CD4-positive, alpha-beta T cell treated with Interleukin-4 for 1 hour (primary cell): ENCODE measurements around the gene SLC6A7.
A peak's percentile ranks its signal among the peaks of the same experiment; 100 is the strongest.

Experiments
- DNase-seq, 2 donors: peaks; one replicate each; pipeline ENCODE4 v3.0.0-alpha.2; 2020 to 2022

SLC6A7 gene

GRCh38 chr5:150156027-150156368 lies 33.9 kb upstream of the SLC6A7 start:
- DNase-seq: no peak

DNA sequence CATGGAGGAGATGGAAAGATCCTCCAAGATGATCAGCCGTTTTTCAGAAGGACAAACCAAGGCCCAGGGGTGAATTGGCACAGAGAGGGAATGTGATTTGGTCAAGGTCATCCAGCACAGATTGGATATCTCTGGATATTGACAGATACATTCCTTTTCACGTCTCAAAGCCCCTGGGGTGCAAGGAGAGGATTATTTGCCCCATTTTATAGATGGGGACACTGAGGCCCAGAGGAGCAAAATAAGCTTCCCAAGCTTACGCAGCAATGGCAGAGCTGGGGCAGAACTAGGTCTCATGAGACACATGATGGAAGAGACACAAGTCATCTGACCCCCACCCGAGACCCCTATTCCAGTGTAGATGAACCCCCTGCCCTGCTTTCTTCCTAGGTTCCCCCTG lies 33.3 kb upstream of the SLC6A7 start:
- DNase-seq: no peak

DNA sequence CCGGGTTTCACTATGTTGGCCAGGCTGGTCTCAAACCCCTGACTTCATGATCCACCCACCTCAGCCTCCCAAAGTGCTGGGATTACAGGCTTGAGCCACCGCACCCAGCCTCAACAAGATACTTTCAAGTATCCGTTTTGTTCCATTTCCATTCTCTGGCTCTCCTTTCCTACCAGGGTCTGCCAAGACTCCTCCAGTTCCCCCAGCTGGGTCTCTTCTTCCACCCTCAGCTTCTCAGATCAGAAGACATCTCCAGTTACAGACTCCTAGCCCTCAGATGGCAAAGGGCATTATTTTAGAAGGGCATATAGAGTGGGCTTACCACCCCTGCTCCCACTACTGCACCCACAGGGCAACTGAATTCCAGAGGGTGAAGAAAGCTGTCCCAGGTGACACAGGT lies 32.7 kb upstream of the SLC6A7 start:
- no peak for DNase-seq

DNA sequence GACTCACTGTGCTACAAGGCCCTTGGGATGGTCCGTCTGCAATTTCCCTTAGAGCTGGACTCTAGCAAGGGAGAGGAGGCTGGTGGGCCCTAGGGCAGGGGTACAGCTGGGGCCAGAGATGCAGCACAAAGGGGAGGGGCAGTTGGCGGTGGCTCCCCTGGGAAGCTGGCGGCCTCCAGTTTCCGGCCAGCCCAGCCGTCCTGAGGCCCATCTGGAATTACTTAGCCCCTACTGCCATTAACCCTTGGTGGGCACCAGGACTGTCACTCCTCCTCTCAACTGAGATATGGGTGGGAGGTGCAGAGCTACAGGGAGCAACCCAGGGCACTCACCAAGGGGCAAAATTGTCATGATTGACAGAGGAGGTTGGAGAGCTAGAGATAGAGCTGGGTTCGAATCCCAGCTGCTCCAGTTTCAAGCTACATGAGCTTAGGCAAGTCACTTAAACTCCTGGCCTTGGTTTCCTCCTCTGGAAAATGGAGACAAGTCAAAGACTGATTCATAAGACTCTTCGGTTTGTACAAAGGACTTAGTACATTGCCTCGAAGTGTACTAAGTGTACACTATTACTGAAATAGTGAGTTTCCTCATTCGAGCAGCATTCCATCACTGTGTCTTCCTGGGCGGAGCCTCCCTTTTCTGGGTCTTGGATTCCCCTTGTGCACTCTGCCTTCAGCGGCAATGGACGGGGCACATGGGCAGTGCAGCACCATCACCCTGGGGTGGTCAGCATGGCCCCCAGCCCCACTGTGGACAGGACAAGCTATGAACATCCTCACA lies 31.5 kb upstream of the SLC6A7 start:
- no peak for DNase-seq

DNA sequence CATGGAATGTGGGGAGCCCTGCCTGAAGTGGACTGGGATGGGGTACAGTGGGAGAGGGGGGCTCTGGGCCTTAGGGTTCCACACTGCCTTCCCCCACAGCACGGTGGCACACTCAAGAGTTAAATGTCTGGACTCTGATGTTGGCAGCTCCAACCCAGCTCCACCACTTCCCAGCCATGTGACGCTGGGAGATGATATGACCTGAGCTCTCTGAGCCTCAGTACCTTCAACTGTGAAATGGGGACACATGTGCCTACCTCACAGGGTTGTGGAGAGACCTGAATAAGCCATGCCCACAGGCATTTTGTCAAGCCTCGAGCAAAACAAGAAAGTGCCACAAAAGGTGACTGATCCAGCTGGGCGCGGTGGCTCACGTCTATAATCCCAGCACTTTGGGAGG lies 30.8 kb upstream of the SLC6A7 start:
- DNase-seq: no peak

DNA sequence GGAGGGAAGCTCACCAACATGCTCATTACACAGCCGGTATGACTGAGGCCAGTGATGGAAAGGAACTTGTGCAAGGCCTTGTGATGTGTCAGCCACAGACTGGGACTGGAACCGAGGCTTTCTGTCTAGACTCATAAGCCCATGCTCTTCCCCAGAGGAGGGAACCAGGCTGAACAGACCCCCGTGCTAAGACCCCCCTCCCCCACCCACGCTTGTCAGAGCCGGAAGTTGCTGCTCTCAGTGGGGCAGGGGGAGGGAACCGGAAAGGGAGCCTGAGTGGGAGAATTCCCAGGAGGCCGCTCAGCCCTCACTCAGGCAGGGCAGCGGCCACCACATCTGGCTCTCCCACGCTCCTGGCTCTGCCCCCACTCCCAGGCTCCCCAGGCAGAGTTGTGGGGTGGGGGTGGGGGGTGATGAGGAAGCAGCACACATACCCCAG lies 30.1 kb upstream of the SLC6A7 start:
- DNase-seq: no peak

DNA sequence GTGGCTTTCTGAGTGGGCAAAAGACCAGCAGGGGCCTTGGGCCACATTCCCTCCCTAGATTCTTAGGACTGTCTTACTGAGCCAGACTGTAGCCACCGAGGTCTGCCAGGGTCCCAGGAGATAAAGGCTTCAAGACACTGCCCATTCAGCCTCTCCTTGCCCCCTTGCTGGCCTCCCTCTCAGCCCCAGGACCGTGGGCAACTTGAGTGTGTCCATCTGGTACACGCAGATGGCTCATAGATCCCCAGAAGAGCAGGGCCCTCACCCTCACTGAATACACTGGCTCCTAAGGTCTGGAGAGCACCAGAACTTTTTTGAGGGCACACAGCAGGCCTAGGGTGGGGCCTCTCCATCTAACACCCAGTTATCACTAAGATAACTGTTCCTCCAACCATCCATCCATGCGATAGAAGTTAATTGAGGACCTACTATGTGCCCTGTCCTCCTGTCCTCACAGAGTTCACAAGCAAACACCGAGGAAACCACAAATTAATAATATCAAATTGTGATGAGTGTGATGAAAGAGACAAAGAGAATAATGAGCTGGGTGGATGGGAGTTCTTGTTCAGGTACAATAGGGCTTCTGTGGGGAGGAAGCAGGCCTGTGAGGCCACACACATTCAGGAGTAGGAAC lies 29.3 kb upstream of the SLC6A7 start:
- DNase-seq: no peak

GRCh38 chr5:150161242-150162141 lies 28.4 kb upstream of the SLC6A7 start:
- DNase-seq: peak; percentile 60 to 65

DNA sequence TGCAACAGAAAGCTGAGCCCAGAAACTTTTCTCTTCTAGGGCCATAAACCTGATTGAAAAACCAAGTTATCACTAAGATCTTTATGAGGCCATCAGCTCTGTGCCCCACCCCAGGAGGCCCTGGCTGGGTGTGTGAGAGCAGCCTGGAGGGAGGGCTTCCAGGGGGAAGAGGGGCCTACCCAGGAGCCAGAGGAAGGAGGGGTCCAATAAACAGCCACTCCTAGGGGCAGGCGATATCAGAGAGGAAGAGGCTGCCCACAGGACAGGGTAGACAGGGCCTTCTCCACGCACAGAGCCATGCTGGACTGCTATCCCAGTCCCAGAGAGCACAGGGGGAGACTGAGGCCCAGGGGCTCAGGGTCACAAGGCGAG lies 27.7 kb upstream of the SLC6A7 start:
- DNase-seq: no peak

DNA sequence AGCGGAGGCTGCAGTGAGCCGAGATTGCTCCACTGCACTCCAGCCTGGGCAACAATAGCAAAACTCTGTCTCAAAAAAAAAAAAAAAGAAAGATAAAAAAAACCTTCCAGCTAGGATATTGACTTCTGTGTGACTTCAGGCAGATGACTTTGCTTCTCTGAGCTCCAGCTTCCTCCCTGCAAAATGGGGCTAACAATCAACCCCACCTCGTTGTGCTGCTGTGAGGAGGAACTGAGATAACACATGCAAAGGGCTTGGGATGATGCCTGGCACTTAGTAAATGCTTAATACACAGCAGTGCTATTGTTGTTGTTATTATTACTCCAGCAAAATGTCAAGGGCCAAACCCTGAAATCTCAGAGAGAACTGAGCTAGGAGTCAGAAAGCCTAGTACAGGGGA lies 26.8 kb upstream of the SLC6A7 start:
- DNase-seq: no peak

DNA sequence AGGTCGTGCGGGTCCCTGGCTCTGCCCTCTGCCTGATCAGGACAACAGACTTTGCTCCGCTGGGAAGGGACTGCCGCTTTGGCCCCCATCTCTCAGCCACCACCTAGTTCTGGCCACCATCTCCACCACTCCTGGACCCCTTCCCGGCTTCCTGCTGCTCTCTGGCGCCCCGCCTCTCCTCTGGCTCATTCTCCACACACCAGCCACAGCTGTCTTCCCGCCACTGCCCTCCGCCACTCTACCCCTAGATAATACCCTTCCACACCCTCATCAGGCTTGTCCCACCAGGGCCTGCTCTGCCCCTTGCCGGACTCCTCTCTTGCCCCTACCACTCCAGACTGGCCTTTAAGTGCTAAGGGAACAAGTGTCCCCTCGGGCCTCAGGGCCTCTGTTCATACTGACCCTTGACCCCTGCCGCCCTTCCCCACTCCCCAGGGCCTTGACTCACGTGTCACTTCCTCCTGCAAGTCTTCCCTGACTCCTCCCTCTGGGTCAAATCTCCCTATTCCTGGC lies 26.3 kb upstream of the SLC6A7 start:
- no peak for DNase-seq

DNA sequence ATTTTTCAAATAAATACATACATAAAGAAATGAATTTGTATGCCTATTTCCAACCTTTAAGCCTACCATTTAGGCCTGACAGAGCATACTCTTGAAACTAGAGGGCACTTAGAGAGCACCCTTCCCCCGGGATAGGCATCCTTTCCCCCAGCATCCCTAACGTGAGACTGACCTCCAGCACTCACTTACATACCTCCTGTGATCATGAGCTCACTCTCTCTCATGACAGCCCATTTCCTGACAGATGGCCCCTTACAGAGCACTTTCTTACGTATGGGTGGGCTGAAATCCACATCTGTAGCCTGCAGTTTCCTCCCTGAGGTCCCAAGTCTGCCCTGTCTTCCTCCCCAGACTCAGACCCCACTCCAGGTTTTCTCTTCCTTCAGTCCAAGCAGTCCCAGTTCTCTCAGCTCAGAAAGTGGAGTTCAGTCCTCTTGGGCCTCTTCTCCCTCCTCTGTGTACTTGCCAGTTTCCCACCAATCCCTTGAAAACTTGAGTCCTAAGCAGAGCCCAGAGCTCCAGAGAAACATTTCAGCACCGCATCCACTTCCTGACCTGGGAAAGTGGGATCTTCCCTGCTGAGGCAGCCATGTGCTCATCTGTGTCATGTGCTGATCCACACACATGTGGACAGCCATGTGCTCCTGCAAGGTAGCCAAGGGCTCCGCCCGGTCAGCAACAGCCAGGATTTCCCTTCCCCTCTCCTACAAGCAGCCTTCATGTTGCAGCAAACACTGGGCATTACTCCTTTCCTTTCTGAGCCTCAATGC lies 25.5 kb upstream of the SLC6A7 start:
- no peak for DNase-seq

- DNase-seq: no peak
Observed at GRCh38 chr5:150166037-150166649, 23.7 kb upstream of the SLC6A7 start.

DNA sequence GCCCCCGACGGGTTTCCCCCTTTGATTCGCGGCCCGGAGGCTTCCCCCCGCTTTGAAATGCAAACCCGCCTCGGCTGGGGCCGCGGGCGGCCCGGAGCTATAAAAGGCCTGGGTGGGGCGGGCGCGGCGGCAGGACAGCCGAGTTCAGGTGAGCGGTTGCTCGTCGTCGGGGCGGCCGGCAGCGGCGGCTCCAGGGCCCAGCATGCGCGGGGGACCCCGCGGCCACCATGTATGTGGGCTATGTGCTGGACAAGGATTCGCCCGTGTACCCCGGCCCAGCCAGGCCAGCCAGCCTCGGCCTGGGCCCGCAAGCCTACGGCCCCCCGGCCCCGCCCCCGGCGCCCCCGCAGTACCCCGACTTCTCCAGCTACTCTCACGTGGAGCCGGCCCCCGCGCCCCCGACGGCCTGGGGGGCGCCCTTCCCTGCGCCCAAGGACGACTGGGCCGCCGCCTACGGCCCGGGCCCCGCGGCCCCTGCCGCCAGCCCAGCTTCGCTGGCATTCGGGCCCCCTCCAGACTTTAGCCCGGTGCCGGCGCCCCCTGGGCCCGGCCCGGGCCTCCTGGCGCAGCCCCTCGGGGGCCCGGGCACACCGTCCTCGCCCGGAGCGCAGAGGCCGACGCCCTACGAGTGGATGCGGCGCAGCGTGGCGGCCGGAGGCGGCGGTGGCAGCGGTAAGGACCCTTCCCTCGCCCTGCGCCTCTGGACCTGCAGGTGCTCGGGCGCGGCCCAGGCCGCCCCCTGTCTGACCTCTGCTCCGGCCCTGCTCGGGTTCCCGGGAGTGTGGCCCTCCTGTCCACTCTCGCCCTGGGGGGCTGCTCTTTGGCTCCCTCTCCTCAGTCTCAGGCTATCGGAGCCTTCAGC lies 23.0 kb upstream of the SLC6A7 start, which contains the start of gene CDX1:
TSS of gene CDX1 (plus strand) at position 129 of the 862 bp plus-strand sequence. CDS start at position 228, 99 bp downstream.
- no peak for DNase-seq

GRCh38 chr5:150167512-150167850 lies 22.4 kb upstream of the SLC6A7 start:
- no peak for DNase-seq

GRCh38 chr5:150167908-150168307 lies 22.0 kb upstream of the SLC6A7 start:
- DNase-seq: no peak

- no peak for DNase-seq
Observed at GRCh38 chr5:150168864-150169263, 21.0 kb upstream of the SLC6A7 start.

- no peak for DNase-seq
Observed at GRCh38 chr5:150172145-150172544, 17.7 kb upstream of the SLC6A7 start.

DNA sequence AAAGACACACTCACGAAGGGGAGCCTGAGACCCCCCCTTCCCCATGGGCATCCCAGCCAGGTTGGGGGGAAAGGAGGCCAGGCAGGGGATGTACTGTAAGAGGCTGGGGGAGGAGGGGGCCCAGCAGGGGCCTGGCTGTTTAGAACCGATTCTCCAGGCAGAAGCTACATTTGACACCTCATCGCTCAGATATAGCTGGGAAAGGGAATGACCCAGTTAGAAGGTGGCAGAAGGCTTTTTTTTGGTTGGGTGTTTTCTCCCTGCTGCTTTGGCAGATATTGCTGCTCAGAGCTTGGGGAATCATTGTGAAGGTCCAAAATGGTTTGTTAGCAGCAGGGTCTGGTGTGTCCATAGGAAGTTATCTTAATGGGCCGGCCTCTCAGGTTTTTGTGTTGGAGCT lies 17.3 kb upstream of the SLC6A7 start:
- no peak for DNase-seq

DNA sequence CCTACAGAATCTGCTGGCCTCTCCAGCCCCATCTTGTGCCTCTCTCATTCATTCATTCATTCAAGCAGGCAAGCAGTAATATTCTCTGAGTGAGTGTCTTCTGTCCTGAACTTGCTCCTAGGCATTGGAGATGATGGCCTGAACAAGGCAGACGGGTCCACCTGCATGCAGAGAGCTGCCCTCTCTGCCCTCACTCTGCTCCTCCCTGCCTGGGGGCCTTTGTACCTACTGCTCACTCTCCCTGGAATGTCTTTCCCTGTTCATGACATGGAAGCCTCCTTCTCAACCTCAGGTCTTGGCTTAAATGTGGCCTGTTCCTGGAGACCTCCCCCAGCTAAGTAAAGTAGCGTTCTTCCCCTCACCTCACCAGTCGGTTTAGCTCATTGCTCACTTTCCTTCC lies 16.7 kb upstream of the SLC6A7 start:
- no peak for DNase-seq

DNA sequence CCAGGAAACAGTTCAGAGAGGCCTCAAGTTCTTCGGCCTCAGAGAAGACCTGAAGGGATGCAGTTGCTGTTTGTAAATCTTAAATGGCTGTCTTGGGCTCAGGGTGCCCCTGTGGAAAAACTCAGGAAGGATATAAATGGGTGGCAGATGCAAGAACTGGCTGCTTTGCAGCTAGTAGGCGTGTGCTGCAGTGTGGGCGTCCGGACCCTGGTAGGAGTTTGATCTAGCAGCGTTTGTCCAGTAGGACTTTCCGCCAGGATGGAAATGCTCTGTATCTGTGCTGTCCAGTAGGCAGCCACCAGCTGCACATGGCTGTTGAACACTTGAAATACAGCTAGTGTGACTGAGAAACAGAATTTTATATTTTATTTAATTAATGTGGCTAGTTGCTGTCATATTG lies 15.6 kb upstream of the SLC6A7 start:
- DNase-seq: no peak
